HG03469 (cell line): Measurements from ENCODE around the gene CRYGD.
A peak's percentile ranks its signal among the peaks of the same experiment; 100 is the strongest.

ENCODE experiments used
- ATAC-seq: cut with Tn5 transposase; IDR thresholded peaks from one replicate; pipeline ENCODE4 v1.9.1; 2021; ENCODE audit warnings: mild to moderate bottlenecking, moderate library complexity, moderate number of reproducible peaks; ENCODE audit not compliant: unreplicated experiment

CRYGD gene

DNA sequence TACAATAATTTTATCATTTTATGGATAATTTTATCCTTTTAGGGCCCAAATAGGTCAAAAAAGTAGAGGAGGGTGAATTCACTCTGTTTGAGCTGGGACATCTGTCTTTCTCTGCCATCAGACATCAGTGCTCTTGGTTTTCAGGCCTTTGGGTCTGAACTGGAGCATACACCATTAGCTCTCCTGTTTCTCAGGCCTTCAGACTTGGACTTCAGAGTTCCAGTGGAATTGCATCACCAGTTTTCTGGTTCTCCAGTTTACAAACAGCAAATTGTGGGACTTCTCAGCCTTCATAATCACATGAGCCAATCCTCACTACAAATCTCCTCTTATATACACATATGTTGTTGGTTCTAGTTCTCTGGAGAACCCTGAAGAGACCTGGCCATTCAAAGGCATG, 33.9 kb downstream of the CRYGD start:
- ATAC-seq = no peak

DNA sequence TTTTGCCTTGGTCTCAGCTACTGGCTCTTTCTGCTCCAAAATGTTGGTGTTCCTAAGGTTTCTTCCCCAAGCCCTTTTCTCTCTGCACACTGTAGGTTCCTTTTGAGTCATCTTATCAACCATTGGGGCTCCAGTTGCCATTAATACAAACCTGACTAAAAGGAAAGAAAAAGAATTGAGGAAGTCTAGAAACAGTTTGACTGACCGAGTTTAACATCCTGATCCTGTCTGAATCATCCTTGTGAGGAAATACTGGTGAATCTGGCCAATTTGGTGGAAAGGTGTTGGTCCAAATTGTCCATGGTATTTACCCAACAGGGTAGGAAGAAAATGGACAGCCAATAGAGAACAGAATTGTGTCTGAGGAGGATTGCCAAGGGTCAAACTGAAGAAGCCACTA, 38.3 kb downstream of the CRYGD start:
- no peak for ATAC-seq

DNA sequence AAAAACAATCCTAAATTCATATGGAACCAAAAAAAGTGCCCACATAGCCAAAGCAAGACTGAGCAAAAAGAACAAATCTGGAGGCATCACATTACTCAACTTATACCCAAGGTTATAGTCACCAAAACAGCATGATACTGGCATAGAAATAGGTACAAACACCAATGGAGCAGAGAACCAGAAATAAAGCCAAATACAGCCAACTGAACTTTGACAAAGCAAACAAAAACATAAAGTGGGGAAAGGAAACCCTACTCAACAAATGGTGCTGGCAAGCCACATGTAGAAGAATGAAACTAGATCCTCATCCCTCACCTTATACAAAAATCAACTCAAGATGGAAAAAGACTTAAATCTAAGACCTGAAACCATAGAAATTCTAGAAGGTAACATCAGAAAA, 40.5 kb downstream of the CRYGD start:
- no peak for ATAC-seq

DNA sequence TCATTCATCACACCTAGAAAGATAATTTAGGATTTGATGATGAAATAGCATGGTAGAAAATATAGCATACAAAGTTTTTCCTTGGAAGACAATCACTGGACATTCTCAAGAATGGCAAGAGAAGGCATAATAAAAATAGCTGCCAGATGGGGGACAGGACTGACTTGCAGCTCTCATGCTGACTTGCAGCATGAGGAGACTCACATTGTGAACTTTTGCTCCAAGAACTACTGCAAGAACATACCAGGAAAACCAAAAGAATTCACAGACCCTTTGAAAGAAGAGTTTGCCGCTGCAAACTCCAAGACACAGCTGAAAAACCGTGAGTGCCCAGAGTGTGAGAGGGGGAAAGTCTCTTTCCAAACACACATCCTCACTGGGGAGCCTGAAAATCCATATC, 47.0 kb downstream of the CRYGD start:
- no peak for ATAC-seq

DNA sequence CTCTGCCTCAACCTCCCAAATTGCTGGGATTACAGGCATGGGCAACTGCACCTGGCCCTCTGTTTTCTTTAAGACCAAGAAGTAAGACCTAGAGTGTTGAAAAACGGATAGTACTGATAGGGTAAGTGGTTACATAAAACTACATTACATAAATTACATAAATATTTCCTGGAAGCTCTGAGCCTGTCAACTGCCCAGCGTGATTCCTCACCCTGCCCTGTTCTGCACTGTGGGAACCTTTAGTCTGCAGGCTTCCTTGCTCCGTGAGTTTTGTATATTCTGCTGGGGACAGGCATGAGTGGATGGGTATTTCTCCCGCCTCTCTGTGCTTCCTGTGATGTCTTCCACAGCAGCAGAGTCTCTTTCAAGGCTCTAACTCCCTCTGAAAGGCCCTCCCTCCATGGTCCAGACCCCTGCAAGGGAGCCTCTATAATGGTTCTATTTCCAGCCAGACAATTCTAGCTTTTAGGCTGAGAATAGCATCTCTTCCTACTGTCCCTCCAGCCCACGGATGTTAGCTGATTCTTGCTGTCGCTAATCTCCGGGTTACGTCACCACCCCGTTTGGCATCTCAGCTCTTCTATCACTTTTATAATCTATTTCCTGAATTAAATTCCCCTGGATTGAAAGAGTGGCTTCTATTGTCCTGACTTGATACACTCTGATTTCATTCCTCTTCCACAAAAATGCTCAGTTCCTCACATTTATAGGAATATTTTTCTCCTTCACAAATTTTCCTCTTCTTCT, 49.5 kb downstream of the CRYGD start:
- ATAC-seq = no peak

DNA sequence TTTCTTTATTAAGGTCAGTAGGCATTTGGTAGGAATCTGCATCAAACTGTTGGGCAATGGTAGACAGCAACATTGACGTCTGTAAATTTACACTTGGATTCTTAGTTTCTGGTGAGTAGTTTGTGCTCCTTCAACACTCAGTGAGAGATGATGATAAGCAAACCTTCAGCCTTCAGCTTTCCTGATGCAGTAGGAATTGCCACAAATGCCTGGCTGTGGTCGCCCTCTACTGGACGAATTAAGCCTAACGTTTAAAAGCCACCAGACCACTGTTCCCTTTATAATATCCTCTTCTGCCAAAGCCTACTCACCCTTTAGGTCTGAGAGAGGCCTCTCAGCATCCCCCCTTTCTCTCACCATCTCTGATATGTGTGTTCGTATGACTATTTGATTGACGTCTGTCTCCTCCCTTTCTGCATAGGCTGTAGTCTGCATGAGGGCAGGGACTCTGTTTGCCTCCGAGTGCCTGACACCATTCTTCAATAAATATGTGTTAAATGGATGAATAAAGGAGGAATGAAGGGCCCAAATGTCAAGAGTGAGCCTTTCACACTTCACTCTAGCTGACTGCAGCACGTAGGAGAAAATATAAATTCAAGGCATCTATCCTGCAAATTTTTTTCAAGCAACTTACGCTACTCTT, 52.0 kb downstream of the CRYGD start:
- ATAC-seq = peak; percentile 69
